ENCODE data around the gene HLCS.
"Not testable (repeated sequence)": the region's sequence is repeated elsewhere in the genome, so short reads cannot be mapped to it uniquely, and the experiment has no call there.

Gene HLCS

GRCh38 chr21:36955783-36956182 lies 10.7 kb downstream of the HLCS start:
- no peak for DNase-seq (ENCODE audit: low read depth)

- DNase-seq (ENCODE audit: low read depth) = not testable (repeated sequence)
Measured at GRCh38 chr21:36952331-36952730, 14.1 kb downstream of the HLCS start.

DNA sequence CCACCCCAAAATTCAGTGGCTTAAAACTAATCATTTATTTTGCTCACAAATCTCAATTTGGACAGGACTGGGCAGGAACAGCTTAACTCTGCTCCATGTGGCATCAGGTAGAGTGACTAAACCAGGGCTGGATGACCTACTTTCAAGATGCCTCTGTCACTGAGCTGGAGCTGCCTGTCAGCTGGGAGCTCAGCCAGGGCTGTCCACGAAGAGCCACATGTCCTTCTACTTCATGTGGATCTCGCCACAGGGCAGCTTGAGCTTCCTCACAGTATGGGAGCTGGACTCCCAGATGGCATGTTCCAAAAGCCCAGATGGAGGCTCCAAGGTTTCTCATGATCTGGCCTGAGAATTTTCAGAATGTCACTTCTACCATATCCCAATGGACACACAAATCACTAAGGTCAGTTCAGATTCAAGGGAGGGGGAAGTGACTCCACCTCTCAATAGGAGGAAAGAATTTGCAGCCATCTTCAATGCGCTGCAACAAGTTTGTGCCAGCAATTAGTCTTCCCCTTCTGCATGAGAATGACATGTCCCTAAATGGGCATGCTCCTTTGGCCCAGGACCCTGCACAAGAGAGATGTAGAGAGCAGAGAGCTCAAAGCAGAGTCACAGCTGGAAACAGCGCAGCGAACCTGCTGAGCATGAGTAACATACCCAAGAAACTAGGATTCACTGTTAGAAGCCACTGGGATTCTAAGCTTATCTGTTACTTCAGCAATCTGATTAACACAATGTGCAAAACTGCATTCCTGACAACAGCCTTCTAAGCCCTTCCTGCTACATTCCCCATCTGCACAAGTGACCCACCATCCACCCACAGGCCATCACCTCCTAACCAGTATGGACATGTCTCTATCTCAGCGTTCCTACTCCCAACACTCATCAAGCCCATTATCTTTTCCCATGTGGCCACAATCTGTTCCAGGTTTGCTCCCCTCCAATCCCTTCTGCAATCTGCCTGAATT lies 17.0 kb downstream of the HLCS start:
- DNase-seq (ENCODE audit: low read depth) = no peak

- no peak for DNase-seq (ENCODE audit: low read depth)
Measured at GRCh38 chr21:36948686-36949085, 17.8 kb downstream of the HLCS start.

DNA sequence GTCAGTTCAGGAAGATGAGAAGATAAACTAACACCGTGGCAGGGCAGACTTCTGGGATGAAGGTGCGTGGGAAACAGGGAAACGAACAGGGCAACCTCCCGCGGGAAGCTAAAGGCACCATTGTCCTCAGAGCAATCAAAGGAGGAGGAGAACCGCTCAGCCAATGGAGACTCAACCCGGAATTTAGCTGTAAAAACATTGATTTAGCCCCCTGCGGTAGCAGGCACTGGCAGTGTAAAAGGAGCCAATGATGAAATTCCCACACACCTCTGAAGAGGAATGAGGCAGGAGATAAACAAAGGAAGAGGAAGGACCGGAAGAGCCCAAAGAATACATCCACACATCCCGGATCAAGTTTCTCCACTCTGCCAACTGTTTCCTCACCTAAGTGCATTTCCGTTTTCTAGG lies 19.5 kb downstream of the HLCS start:
- DNase-seq (ENCODE audit: low read depth) = no peak

- no peak for DNase-seq (ENCODE audit: low read depth)
Measured at GRCh38 chr21:36945496-36946138, 20.9 kb downstream of the HLCS start.

DNA sequence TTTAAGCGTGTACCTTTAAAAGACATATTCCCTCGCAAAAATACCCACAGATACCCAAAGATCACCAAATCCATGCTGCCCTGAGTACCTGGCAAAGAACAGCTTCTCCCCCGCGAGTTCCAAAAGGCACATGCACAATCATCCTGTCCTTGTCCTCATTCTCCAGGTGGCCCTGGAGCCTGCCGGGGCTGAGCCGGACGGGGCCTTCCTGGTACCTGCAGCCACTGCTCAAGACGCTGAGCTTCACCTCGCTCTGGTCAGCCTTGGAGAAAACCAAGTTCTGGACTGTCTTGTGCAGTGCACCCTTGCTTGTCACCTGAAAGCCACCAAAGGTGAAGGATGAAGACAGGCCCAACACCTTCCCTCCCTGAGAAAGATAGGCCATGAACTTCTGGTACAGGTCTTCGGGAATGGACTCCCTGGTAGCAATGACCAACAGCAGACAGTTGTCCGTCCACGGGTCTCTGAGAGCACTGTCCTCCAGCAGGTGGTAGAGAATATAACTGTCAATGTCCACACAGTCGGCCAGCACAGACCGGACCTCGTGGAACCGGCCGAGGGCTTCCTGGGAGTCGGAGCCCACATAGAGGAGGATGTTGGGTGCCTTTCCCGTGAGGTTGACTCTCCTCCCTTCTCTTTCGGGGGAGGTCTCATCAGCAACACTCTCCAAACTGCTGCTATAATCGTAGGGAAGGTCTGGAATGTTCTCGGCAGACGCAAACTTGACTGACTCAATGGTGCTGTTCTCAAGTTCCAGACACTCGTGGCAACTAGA lies 29.9 kb downstream of the HLCS start:
- no peak for DNase-seq (ENCODE audit: low read depth)

DNA sequence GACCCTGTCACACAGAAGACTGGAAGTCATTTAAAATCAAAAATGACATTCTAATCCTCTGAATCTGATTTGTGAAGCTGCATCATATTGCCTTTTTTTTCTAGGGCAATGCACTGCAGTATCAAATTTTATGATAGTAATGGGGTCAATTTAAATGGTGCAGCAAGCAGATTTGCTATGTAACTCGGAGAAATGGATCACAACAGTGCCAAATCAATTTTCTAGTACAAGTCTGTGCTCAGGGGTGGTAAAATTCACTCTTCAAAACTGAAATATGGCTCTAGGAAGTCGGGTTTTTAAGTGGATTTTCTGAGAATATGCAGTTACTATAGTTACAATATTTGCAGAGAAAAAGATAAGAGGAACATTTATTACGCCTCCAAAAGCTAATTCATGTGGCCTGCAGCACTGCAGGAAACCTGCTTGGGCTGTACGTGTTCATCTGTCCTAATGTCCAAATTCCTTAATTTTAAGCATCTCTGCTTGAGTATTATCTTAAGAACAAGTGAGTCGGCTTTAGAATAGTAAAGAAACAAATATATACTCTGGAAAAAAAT lies 31.5 kb downstream of the HLCS start:
- no peak for DNase-seq (ENCODE audit: low read depth)

- no peak for DNase-seq (ENCODE audit: low read depth)
Measured at GRCh38 chr21:36932161-36932816, 34.2 kb downstream of the HLCS start.

DNA sequence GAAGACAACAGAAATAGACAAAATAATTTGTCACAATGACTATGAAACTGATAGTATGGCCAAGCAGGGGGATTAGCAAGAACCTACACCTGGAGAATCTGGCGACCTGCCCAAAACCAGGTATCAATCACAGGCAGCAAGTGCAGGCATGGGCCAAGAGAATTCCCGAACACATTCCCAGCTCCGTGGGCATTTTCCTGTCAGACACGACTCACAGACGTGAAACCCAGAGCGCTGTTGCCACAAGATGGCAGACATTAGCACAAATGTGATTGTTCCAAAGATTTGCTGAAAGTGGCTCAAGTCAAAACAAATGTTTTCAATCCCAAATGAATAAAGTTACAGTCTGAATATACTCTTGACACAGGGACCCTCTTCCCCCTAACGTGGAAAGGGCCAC lies 36.8 kb downstream of the HLCS start:
- DNase-seq (ENCODE audit: low read depth) = no peak

DNA sequence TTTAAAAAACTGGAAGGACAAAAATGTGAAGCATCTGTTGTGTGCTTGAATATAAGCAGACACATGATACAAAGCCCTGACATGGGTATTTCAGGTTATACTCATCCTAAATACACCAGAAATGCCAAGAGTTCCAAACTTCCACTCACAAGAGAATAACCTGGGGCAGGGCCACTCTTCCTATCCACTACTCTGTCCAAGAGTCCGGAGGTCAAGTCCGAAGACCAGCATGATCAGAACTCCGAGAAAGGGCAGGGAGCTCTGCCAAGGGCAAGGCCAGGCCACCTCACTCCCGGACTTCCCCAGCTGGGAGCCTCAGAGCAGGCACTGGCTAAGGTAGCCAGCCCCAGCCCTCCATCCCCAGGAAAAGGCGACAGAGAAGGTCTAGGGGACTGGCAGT lies 37.5 kb downstream of the HLCS start:
- DNase-seq (ENCODE audit: low read depth) = no peak

GRCh38 chr21:36927719-36928117 lies 38.8 kb downstream of the HLCS start:
- DNase-seq (ENCODE audit: low read depth) = peak; percentile 66

GRCh38 chr21:36926989-36927718 lies 39.3 kb downstream of the HLCS start:
- no peak for DNase-seq (ENCODE audit: low read depth)

GRCh38 chr21:36923270-36923669 lies 43.2 kb downstream of the HLCS start:
- DNase-seq (ENCODE audit: low read depth) = no peak

DNA sequence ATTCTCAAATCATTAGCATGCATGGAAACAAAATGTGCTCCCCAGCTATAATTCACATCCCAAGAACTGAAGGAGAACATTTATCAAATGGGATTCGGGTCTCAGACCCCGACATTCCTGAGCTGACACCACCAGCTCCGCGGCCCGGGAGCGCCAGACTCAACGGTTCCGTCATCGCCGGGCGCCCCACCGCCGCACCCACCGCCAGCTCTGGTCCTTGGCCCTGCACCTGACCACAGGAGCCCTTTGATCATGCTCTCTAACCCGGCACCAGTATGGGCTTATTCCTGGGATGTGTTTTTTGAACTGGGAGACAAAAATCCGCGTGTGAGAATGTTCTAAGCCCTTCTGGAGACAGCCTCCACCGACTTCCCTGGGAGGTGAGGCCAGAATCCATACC lies 43.6 kb downstream of the HLCS start:
- no peak for DNase-seq (ENCODE audit: low read depth)

DNA sequence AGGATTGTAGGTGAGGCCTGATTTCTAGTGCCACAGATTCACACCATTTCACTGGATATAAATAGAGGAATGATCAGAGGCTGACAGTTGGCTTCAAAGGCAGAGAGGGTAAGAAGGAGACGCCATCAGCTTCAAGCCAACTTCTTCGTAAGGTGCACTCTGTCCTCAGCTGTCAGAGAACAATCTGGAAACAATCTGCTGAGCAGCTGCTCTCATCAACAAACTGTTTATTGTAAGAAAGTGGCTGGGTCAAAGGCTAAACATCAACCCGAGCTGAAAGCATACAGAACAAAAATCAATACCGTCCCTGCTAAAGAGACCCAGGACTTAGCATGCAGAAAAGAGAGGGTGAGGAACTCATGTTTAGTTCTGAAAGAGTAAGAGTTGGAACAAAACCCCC lies 48.2 kb downstream of the HLCS start:
- DNase-seq (ENCODE audit: low read depth) = no peak

- no peak for DNase-seq (ENCODE audit: low read depth)
Measured at GRCh38 chr21:36917471-36918158, 48.9 kb downstream of the HLCS start.

- DNase-seq (ENCODE audit: low read depth) = no peak
Measured at GRCh38 chr21:36916718-36917117, 49.8 kb downstream of the HLCS start.

- no peak for DNase-seq (ENCODE audit: low read depth)
Measured at GRCh38 chr21:36915696-36916245, 50.7 kb downstream of the HLCS start.

DNA sequence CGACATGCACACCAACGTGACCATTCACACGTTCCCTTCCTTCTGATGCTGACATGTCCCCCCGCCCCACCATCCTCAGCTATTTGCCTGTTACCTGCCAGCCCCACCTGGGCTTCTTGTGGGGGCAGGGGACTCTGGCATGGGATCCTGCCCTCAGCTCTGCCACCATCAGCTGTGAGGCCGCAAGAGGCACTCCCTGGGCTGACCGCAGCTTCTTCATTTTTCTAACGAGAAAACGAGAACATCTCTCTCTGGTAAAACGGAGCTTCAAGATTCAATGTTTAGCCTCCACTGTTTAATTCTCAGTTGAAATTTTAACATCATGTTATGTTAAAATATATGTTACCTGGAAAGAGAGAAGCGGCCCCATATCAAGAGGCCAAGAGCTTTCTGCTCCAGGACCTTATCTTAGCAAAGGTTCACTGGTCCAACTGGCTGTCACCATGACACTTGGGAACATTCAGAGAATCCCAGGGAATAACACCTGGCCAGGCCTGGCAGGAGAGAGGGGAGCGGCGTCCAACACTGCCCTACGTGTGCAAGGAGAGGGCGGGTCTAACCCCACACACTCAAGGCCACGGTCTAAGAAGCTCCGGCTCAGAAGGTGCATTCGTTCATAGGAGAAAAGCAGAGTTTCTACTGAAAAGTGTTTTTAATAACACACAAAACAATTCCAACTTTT lies 51.3 kb downstream of the HLCS start:
- no peak for DNase-seq (ENCODE audit: low read depth)

All from activated T-cell treated with anti-CD3 and anti-CD28 coated beads for 48 hours (primary cell).